Measurements from ENCODE around the gene ADM2.

The ADM2 gene

GRCh38 chr22:50485221-50486131 is 4.1 kb downstream of the ADM2 start:
- no peak for DNase-seq

DNA sequence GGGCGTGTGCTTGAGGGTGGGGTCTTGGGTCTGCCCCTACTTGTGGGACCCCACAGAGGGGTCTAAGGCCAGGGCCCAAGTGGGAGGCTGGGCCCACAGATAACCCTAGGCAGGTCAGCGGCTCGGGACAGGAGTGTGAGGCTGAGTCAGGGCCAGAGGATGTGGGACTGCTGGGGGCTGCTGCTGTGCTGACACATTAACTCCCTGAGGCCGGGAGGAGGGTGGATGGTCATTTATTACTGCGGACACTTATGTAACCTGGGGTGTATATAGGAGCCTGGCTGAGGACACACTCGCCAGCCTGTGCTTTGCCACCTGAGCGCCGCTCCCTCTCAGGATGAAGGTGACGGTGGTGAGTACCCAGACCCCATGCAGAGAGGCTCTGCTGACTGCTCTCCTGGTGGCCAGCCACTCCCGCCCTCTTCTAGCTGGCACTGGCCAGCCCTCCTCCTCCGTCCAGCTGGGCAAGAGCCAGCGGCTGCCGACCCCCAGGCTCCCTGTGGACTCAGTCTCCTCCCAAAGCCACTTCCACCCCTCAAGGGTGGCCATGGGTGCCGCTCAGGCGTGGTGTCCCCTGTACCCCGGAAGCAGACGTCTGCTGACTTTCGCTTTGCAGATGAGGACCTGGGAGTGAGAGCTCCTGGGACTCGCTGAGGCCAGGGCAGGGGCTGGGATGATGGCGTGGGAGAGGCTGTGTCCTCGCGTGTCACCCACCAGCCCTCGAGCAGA is 5.4 kb downstream of the ADM2 start, which contains the start of gene MIOX:
Gene MIOX, plus strand, starts transcription at position 299 of the 729 bp plus-strand sequence. Its CDS starts 39 bp downstream, at position 338.
- DNase-seq, result no peak

DNA sequence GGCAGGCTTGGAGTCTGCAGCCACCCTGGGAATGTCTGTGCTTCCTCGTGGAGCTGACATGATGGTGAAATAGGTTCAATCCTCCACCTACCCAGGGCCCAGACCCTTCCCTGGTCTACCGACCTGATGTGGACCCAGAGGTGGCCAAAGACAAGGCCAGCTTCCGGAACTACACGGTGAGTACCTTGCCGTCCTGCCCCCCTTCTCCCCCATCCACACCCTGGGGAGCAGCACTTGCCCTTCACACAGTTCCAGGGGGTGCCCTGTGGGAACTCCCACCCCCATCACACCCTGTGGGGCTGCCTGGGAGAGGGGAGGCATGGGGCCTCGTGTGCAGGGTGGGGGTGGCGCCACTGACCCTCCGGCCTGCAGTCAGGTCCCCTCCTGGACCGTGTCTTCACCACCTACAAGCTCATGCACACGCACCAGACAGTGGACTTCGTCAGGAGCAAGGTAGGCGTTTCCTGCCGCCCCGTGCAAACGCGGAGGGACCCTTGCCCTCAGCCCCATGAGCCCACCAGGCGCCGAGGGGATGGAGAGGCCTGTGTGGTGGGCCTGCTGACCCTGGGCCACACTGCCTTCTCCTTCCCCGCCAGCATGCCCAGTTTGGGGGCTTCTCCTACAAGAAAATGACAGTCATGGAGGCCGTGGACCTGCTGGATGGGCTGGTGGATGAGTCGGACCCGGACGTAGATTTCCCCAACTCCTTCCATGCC is 6.1 kb downstream of the ADM2 start:
- DNase-seq, result no peak

DNA sequence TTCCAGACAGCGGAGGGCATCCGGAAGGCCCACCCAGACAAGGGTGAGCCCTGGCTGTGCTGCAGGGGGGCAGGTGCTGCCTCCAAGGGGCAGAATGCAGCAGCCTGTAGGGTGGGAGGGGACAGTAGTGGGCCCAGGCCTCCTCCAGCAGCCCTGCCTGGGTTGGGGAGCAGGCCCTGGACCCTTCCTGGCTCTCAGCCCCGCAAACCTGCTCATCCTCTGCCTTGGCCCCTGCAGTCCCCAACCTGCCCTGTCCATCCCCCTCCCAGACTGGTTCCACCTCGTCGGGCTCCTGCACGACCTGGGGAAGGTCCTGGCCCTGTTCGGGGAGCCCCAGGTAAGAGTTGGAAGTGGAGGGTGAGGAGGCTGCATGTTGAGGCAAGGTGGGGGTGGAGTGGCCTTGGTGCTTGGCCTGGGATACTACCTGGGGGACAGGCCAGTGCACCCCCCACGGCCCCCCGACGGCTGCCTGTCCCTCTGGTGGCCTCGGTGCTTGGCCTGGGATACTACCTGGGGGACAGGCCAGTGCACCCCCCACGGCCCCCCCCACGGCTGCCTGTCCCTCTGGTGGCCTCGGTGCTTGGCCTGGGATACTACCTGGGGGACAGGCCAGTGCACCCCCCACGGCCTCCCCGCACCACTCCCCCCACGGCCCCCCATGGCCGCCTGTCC is 6.8 kb downstream of the ADM2 start:
- no peak for DNase-seq

GRCh38 chr22:50488886-50489285 is 7.5 kb downstream of the ADM2 start:
- DNase-seq, result no peak

GRCh38 chr22:50489363-50490243 is 8.3 kb downstream of the ADM2 start:
- no peak for DNase-seq

- DNase-seq, result peak; percentile 83 to 92
These were observed 9.4 kb downstream of the ADM2 start for GRCh38 chr22:50490531-50491308.

DNA sequence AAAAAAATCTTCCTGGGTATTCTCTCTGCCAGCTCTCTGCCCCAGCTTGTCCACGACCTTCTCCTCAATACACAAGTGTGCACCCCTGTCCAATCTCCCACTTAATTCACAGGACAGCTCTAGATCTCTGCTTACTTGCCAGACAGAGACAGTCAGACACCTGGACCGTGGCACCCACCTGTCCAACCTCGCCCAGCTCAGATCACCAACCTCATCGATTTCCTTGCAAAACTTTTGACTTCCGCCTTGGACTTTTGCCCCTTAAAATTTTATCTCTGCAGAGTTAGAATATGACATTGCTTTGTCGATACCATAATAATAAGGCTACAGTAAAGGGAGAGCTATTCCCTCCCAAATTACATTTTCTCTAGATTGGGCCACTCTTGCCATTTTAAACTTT is 15.8 kb downstream of the ADM2 start:
- no peak for DNase-seq

DNA sequence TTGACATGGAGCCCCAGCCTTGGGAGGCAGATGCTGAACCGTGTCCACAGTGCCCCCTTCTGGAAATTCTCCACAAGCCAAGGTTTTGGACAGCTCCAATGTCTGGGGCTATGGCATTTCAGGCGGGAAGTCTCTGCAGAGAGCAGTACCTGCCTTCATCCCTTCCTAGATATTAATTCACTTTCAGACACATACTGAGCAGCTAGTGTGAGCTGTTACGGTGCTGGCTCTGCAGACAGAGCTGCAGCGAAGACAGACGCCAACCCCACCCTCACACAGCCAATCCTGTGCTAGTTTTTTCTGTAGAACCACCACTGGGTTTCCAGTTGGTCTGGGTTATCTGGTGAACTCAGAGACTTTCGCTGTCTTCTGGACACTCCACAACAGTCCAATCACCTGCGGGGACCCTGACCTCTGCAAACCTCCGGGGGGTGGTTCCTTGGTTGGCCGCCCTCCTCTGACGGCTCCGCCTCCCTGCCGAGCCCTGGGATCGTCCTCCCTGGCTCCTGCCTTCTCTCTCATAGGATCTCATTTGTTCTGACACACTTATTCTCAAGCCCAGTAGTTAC is 17.1 kb downstream of the ADM2 start:
- DNase-seq, result peak; percentile 73 to 81

DNA sequence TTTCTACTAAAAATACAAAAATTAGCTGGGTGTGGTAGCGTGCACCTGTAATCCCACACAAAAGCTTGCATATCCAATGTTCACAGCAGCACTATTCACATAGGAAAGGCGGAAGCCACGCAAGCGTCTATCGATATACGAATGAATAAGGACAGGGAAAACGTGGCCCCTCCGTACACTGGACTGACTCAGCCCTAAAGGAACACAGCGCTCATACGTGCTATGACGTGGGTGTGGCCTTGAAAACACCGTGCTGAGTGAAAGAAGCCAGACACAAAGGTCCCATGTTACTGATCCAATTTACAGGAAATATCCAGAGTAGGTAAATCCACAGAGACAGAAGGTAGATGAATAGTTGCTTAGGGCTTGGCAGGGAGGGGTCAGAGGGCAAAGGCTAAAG is 19.1 kb downstream of the ADM2 start:
- DNase-seq, result no peak

- DNase-seq, result no peak
These were observed 20.8 kb downstream of the ADM2 start for GRCh38 chr22:50502096-50502495.

GRCh38 chr22:50502628-50503474 is 21.5 kb downstream of the ADM2 start:
- no peak for DNase-seq

DNA sequence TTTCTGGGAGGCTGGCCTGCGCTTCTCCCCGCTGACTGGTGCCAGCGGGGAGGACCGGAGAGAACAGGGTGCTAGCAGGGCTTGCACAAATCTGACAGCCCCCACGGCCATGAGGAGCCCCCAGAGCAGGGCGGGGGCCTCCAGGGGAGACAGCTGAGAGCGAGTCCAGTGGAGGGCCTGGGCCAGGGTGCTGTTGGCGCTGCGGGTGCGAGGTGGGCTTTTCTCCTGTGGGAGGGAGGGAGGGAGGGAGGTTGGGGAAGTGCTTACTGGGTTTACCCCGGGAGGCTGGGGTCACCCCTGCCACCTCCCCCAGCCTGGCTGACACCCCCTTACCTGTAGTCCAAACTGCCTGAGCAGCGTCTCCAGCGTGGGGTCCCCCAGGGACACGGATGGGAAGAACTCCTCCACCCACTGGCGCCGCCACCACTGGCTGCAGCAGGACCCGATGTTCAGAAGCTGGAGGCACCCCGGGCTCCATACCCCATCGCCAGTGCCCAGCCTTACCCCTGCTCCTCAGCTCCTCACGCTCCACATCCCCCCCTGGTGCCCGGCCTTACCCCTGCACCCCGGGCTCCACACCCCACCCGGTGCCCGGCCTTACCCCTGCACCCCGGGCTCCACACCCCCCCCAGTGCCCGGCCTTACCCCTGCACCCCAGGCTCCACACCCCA is 22.3 kb downstream of the ADM2 start:
- DNase-seq, result no peak

- DNase-seq, result no peak
These were observed 23.2 kb downstream of the ADM2 start for GRCh38 chr22:50504369-50505211.

DNA sequence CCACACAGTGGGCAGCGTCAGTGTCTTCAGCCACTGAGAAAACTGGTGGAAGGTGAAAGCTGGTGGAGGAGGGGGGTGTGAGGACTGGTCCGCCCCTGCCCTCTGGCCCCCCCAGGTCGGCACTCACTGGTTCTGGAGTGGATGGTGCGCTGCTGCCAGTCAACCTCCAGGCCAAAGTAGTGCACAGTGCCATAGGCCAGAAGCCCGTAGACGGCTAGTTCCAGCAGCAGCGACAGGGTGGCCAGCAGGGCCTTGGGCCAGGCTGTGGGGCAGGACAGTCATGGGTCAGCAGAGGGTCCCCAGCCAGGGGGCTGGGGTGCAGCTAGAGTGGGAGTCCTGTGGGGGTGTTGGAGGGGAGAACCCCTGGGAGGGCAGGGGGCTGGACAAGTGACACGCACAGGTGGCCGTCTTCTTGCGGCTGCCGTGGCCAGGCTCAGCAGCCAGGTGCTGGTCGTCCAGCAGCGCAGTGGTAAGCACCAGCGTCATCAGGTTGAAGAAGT is 24.0 kb downstream of the ADM2 start:
- DNase-seq, result no peak

DNA sequence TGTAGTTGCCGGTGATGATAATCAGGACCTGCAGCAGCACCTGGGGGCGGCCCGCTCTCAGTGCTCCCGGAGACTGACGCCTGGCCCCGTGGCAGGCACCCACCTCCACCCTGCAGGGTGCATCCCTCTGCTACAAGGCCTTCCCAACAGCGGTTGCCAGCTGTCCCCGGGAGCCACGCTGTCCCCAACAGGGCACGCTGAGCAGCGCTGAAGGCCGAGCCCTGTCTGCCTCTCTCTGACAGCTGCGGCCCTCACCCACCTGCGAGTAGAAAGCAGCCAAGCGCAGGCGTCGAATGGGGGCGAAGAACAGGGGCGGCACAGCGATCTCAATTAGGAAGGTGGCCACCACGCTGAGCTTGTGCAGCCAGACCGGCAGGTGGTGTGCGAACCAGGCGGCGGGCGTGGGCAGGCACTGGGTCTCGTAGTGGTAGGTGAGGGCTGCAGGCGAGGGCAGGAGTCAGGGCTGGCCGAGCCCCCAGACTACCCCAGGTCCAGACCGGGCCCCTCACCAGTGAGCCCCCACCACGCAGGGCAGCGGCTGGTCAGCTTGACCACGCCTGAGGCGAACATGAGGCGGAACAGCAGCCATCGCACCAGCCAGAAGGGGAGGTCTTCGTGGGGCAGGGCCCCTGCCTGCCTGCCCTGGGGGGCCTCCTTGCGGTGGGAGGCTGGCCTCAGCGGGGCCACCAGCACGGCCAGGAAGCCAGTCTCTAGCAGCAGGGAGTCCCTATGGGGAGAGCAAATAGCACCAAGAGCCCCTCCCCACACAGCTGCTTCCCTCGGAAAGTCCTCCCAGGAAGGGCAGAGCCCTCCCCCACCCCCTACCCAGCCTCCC is 24.6 kb downstream of the ADM2 start:
- DNase-seq, result no peak
